MM.1S (cell line): ENCODE results near the gene MYLK4.

Source experiments
- DNase-seq: peaks from one replicate; pipeline ENCODE4 v3.0.0-alpha.2; 2015
- H2AFZ ChIP-seq: fragments of 300-600 bp; sonication (generic); 2 replicates; pipeline ENCODE4 v1.6.0; 2016; ENCODE audit warnings: antibody characterized with exemption, low read length
- H3F3A ChIP-seq: fragments of 300-600 bp; sonication (generic); 2 replicates; pipeline ENCODE4 v1.6.1; 2016; ENCODE audit warnings: mild to moderate bottlenecking, antibody characterized with exemption, low read length, moderate library complexity, mixed read lengths; ENCODE audit not compliant: insufficient read depth
- H3K27ac ChIP-seq: fragments of 300-600 bp; sonication (generic); 2 replicates; pipeline ENCODE4 v1.5.1; 2016; ENCODE audit warnings: mild to moderate bottlenecking, low read length
- H3K27me3 ChIP-seq: fragments of 300-600 bp; sonication (generic); replicated peaks from 2 replicates; pipeline ENCODE4 v1.6.0; 2016; ENCODE audit warnings: low read length; ENCODE audit not compliant: insufficient read depth
- H3K36me3 ChIP-seq: fragments of 300-600 bp; sonication (generic); replicated peaks from 2 replicates; pipeline ENCODE4 v1.6.1; 2016; ENCODE audit warnings: mild to moderate bottlenecking, low read length, mixed read lengths; ENCODE audit not compliant: insufficient read depth
- H3K4me1 ChIP-seq: fragments of 300-600 bp; sonication (generic); 2 replicates; pipeline ENCODE4 v1.6.1; 2016; ENCODE audit warnings: low read length, mixed read lengths
- H3K4me2 ChIP-seq: fragments of 300-600 bp; sonication (generic); 2 replicates; pipeline ENCODE4 v1.6.0; 2016; ENCODE audit warnings: low read depth, low read length
- H3K4me3 ChIP-seq: fragments of 300-600 bp; sonication (generic); 2 replicates; pipeline ENCODE4 v1.5.1; 2016; ENCODE audit warnings: low read length, mixed read lengths
- H3K79me2 ChIP-seq: fragments of 300-600 bp; sonication (generic); 2 replicates; pipeline ENCODE4 v1.6.1; 2016; ENCODE audit warnings: mixed run types, low read length, mixed read lengths
- H3K9ac ChIP-seq: fragments of 300-600 bp; sonication (generic); 2 replicates; pipeline ENCODE4 v1.6.1; 2016; ENCODE audit warnings: low read length, mixed read lengths
- H3K9me2 ChIP-seq: fragments of 300-600 bp; sonication (generic); replicated peaks from 2 replicates; pipeline ENCODE4 v1.6.1; 2016; ENCODE audit warnings: mild to moderate bottlenecking, low read length, mixed read lengths; ENCODE audit not compliant: insufficient read depth
- H3K9me3 ChIP-seq: fragments of 300-600 bp; sonication (generic); replicated peaks from 2 replicates; pipeline ENCODE4 v1.6.1; 2016; ENCODE audit warnings: mild to moderate bottlenecking, low read length, mixed read lengths; ENCODE audit not compliant: insufficient read depth
- H4K20me1 ChIP-seq: fragments of 300-600 bp; sonication (generic); 2 replicates; pipeline ENCODE4 v1.6.1; 2016; ENCODE audit warnings: mild to moderate bottlenecking, low read length, moderate library complexity, mixed read lengths; ENCODE audit not compliant: insufficient read depth
- CTCF ChIP-seq: fragments of 300-600 bp; sonication (generic); IDR thresholded peaks from 2 replicates; pipeline ENCODE4 v1.5.1; 2016; ENCODE audit warnings: antibody characterized with exemption, low read length, mixed read lengths
- EZH2 ChIP-seq: fragments of 300-600 bp; sonication (generic); optimal IDR thresholded peaks from 2 replicates; pipeline ENCODE3; 2017; ENCODE audit warnings: low read depth, mild to moderate bottlenecking, antibody characterized with exemption, low read length, mixed read lengths
- EZH2phosphoT487 ChIP-seq: fragments of 300-600 bp; sonication (generic); IDR thresholded peaks from 2 replicates; pipeline ENCODE4 v1.6.1; 2018; ENCODE audit warnings: antibody characterized with exemption, low read length

The MYLK4 gene

GRCh38 chr6:2731281-2731909 lies 19.3 kb downstream of the MYLK4 start:
- no peaks in the 10 kb centered on the region for H3F3A ChIP-seq
- no peak overlapping the region for H2AFZ ChIP-seq
- no peaks in the 10 kb centered on the region for H3K27me3 ChIP-seq
- no peak overlapping the region for H3K9ac ChIP-seq
- no peaks in the 10 kb centered on the region for H4K20me1 ChIP-seq
- no peak overlapping the region for H3K4me2 ChIP-seq
- H3K9me2 ChIP-seq, result no peaks in the 10 kb centered on the region
- no peaks in the 10 kb centered on the region for H3K79me2 ChIP-seq
- no peak overlapping the region for H3K4me3 ChIP-seq
- H3K36me3 ChIP-seq, result no peaks in the 10 kb centered on the region
- DNase-seq, result no peak
- H3K27ac ChIP-seq, result no peak overlapping the region
- H3K4me1 ChIP-seq, result no peaks in the 10 kb centered on the region
- TF ChIP-seq CTCF (no peak), EZH2phosphoT487 (no peak), EZH2 (no peak)
- no peaks in the 10 kb centered on the region for H3K9me3 ChIP-seq

DNA sequence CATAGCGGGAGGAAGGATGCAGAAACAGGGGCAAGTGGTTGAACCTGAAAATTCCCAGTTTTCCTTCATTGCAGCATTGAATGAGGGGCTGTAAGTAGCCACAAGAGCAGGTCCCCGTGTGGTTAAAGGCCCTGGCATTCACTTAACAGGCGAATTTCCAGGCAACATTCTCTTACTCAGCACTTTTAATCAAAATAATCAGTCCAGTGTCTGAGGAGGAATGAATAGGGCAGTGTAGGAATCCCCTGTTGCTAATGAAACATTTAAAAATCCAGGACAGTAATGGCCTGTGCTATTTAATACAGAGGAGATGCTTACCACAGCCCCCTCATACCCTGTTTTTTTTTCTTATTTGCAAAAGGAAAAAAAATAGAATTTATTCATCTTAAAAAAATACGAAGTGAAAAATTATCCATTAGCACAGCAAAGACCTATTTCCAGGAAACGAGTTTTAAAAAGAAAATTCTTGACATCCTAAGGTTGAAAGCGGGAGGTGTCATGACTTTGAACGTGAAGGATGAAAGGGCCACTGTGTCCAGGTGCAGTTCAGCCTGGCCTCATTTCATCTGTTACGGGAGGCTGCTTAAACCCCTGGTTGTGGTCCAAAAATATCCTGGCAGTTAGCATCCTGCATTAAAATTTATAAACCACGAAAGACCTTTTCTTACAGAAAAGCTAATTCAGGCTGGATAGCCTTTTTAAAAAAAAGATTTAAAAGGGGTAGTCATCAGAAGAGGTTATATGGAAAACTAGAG lies 20.2 kb downstream of the MYLK4 start:
- H3K27ac ChIP-seq, result no peak overlapping the region
- H3K4me1 ChIP-seq, result no peaks in the 10 kb centered on the region
- no peaks in the 10 kb centered on the region for H3F3A ChIP-seq
- H3K9ac ChIP-seq, result no peak overlapping the region
- no peaks in the 10 kb centered on the region for H3K9me3 ChIP-seq
- no peak overlapping the region for H3K4me2 ChIP-seq
- H3K79me2 ChIP-seq, result no peaks in the 10 kb centered on the region
- H3K36me3 ChIP-seq, result no peaks in the 10 kb centered on the region
- H2AFZ ChIP-seq, result no peak overlapping the region
- no peaks in the 10 kb centered on the region for H4K20me1 ChIP-seq
- TF ChIP-seq EZH2phosphoT487 (no peak), CTCF (no peak), EZH2 (no peak)
- DNase-seq, result no peak
- no peaks in the 10 kb centered on the region for H3K9me2 ChIP-seq
- H3K27me3 ChIP-seq, result no peaks in the 10 kb centered on the region
- H3K4me3 ChIP-seq, result no peak overlapping the region

GRCh38 chr6:2729921-2730320 lies 20.8 kb downstream of the MYLK4 start:
- Histone ChIP-seq H3K4me1 (no peaks in the 10 kb centered on the region), H4K20me1 (no peaks in the 10 kb centered on the region), H3K4me3 (no peak overlapping the region), H3K9me3 (no peaks in the 10 kb centered on the region), H3K36me3 (no peaks in the 10 kb centered on the region), H2AFZ (no peak overlapping the region), H3K27me3 (no peaks in the 10 kb centered on the region), H3K27ac (no peak overlapping the region), H3K9ac (no peak overlapping the region), H3K79me2 (no peaks in the 10 kb centered on the region), H3F3A (no peaks in the 10 kb centered on the region), H3K4me2 (no peak overlapping the region), H3K9me2 (no peaks in the 10 kb centered on the region)
- TF ChIP-seq EZH2 (no peak), CTCF (no peak), EZH2phosphoT487 (no peak)
- DNase-seq, result no peak
